ENCODE results near the gene ADGRE3.

- TF ChIP-seq REST (IDR thresholded peaks at IDR 0.05) (no peak), NR2F2 (IDR thresholded peaks at IDR 0.05) (no peak), CTCF (IDR thresholded peaks at IDR 0.05; ENCODE audit: low read depth, low read length, missing input control) (no peak), ATF3 (IDR thresholded peaks at IDR 0.05) (no peak), RAD21 (IDR thresholded peaks at IDR 0.05) (no peak), FOXA1 (IDR thresholded peaks at IDR 0.05) (no peak)
These were observed 4.7 kb downstream of the ADGRE3 start for GRCh38 chr19:14669940-14670339.

Data from liver (tissue), 3 donors.